ENCODE results near the gene LRP8. TPM values are rescaled to one million over a fixed set of nuclear protein-coding genes. Genes with fewer than 3 reads are reported as not detected.

Gene LRP8
- total and polyA plus RNA-seq, 5 donors from 2014 or later: 1.0 to 23.7 (median 2.5) TPM

- Mint-ChIP-seq H3K9me3 (peaks cover 0 to 2% (median 0%) of the 10 kb centered on the region in 7 donors), H3K27ac (no peak overlapping the region), H3K27me3 (no peaks in the 10 kb centered on the region), H3K4me1 (no peaks in the 10 kb centered on the region), H3K4me3 (no peak overlapping the region), H3K36me3 (peaks cover 5% of the 10 kb centered on the region)
- Histone ChIP-seq H3K9me3 (ENCODE audit: control insufficient read depth in 2 of 2, low read length in 2 of 2) (no peaks in the 10 kb centered on the region), H3K36me3 (ENCODE audit: control insufficient read depth, insufficient read depth, low read length) (no peaks in the 10 kb centered on the region), H3K4me1 (ENCODE audit: control insufficient read depth, insufficient read depth, low read length, poor library complexity, severe bottlenecking) (no peaks in the 10 kb centered on the region), H3K4me3 (ENCODE audit: low read depth, low read length) (no peak overlapping the region), H3K27me3 (ENCODE audit: control insufficient read depth, insufficient read depth, low read length) (no peaks in the 10 kb centered on the region), H3K27ac (ENCODE audit: insufficient read depth, low read length, poor library complexity, severe bottlenecking) (no peak overlapping the region)
- DNase-seq: no peak
- no peak for ATAC-seq (ENCODE audit: low read depth in 2 of 2)
Measured at GRCh38 chr1:53341521-53341895, 13.6 kb upstream of the LRP8 start.

GRCh38 chr1:53340660-53341520 lies 13.0 kb upstream of the LRP8 start:
- H3K9me3 Mint-ChIP-seq: peaks cover 0 to 2% (median 0%) of the 10 kb centered on the region in 7 donors
- no peaks in the 10 kb centered on the region for H3K9me3 ChIP-seq (ENCODE audit: control insufficient read depth in 2 of 2, low read length in 2 of 2)
- H3K4me3 Mint-ChIP-seq: no peak overlapping the region
- H3K27ac ChIP-seq (ENCODE audit: insufficient read depth, low read length, poor library complexity, severe bottlenecking): no peak overlapping the region
- no peak for ATAC-seq (ENCODE audit: low read depth in 2 of 2)
- H3K27me3 Mint-ChIP-seq: no peaks in the 10 kb centered on the region
- H3K4me1 ChIP-seq (ENCODE audit: control insufficient read depth, insufficient read depth, low read length, poor library complexity, severe bottlenecking): no peaks in the 10 kb centered on the region
- H3K36me3 ChIP-seq (ENCODE audit: control insufficient read depth, insufficient read depth, low read length): no peaks in the 10 kb centered on the region
- peaks cover 0 to under 1% (median 0%) of the 10 kb centered on the region in 4 donors for H3K4me1 Mint-ChIP-seq
- peaks cover 5% of the 10 kb centered on the region for H3K36me3 Mint-ChIP-seq
- no peak overlapping the region for H3K27ac Mint-ChIP-seq
- no peaks in the 10 kb centered on the region for H3K27me3 ChIP-seq (ENCODE audit: control insufficient read depth, insufficient read depth, low read length)
- DNase-seq: no peak
- H3K4me3 ChIP-seq (ENCODE audit: low read depth, low read length): no peak overlapping the region

- Mint-ChIP-seq H3K4me3 (no peak overlapping the region), H3K9me3 (peaks cover 0 to 2% (median 0%) of the 10 kb centered on the region in 7 donors), H3K4me1 (peaks cover 0 to 10% (median 3%) of the 10 kb centered on the region in 4 donors), H3K27me3 (no peaks in the 10 kb centered on the region), H3K27ac (no peak overlapping the region), H3K36me3 (peaks cover 5% of the 10 kb centered on the region)
- Histone ChIP-seq H3K9me3 (ENCODE audit: control insufficient read depth in 2 of 2, low read length in 2 of 2) (no peaks in the 10 kb centered on the region), H3K27ac (ENCODE audit: insufficient read depth, low read length, poor library complexity, severe bottlenecking) (no peak overlapping the region), H3K4me1 (ENCODE audit: control insufficient read depth, insufficient read depth, low read length, poor library complexity, severe bottlenecking) (peaks cover 1% of the 10 kb centered on the region), H3K27me3 (ENCODE audit: control insufficient read depth, insufficient read depth, low read length) (no peaks in the 10 kb centered on the region), H3K4me3 (ENCODE audit: low read depth, low read length) (no peak overlapping the region), H3K36me3 (ENCODE audit: control insufficient read depth, insufficient read depth, low read length) (no peaks in the 10 kb centered on the region)
- no peak for DNase-seq
- no peak for ATAC-seq (ENCODE audit: low read depth in 2 of 2)
Measured at GRCh38 chr1:53339736-53340635, 12.1 kb upstream of the LRP8 start.

GRCh38 chr1:53338423-53338822 lies 10.6 kb upstream of the LRP8 start:
- Mint-ChIP-seq H3K36me3 (peaks cover 5% of the 10 kb centered on the region), H3K4me1 (peaks cover 0 to 16% (median 8%) of the 10 kb centered on the region in 4 donors), H3K27me3 (no peaks in the 10 kb centered on the region), H3K9me3 (peaks cover 0 to 2% (median 0%) of the 10 kb centered on the region in 7 donors), H3K27ac (no peak overlapping the region), H3K4me3 (no peak overlapping the region)
- H3K4me3 ChIP-seq (ENCODE audit: low read depth, low read length): no peak overlapping the region
- H3K36me3 ChIP-seq (ENCODE audit: control insufficient read depth, insufficient read depth, low read length): no peaks in the 10 kb centered on the region
- H3K4me1 ChIP-seq (ENCODE audit: control insufficient read depth, insufficient read depth, low read length, poor library complexity, severe bottlenecking): peaks cover 6% of the 10 kb centered on the region
- H3K9me3 ChIP-seq (ENCODE audit: control insufficient read depth in 2 of 2, low read length in 2 of 2): no peaks in the 10 kb centered on the region
- no peak overlapping the region for H3K27ac ChIP-seq (ENCODE audit: insufficient read depth, low read length, poor library complexity, severe bottlenecking)
- ATAC-seq (ENCODE audit: low read depth in 2 of 2) (no peak), DNase-seq (no peak)
- no peaks in the 10 kb centered on the region for H3K27me3 ChIP-seq (ENCODE audit: control insufficient read depth, insufficient read depth, low read length)

- DNase-seq: no peak
- peaks cover 5% of the 10 kb centered on the region for H3K36me3 Mint-ChIP-seq
- no peak overlapping the region for H3K4me3 ChIP-seq (ENCODE audit: low read depth, low read length)
Measured at GRCh38 chr1:53337499-53337898, 9.6 kb upstream of the LRP8 start.

GRCh38 chr1:53336146-53336545 lies 8.3 kb upstream of the LRP8 start:
- H3K27me3 ChIP-seq (ENCODE audit: control insufficient read depth, insufficient read depth, low read length): no peaks in the 10 kb centered on the region
- H3K36me3 ChIP-seq (ENCODE audit: control insufficient read depth, insufficient read depth, low read length): no peaks in the 10 kb centered on the region
- Mint-ChIP-seq H3K4me3 (no peak overlapping the region), H3K36me3 (no peaks in the 10 kb centered on the region), H3K4me1 (peaks cover 5 to 16% (median 11%) of the 10 kb centered on the region in 4 donors), H3K27me3 (no peaks in the 10 kb centered on the region), H3K27ac (no peak overlapping the region), H3K9me3 (no peaks in the 10 kb centered on the region)
- ATAC-seq (ENCODE audit: low read depth in 2 of 2) (no peak), DNase-seq (no peak)
- no peak overlapping the region for H3K4me3 ChIP-seq (ENCODE audit: low read depth, low read length)
- peaks cover 6% of the 10 kb centered on the region for H3K4me1 ChIP-seq (ENCODE audit: control insufficient read depth, insufficient read depth, low read length, poor library complexity, severe bottlenecking)
- H3K27ac ChIP-seq (ENCODE audit: insufficient read depth, low read length, poor library complexity, severe bottlenecking): no peak overlapping the region
- no peaks in the 10 kb centered on the region for H3K9me3 ChIP-seq (ENCODE audit: control insufficient read depth in 2 of 2, low read length in 2 of 2)

More at GRCh38 chr1:53337499-53337898, 9.6 kb upstream of the LRP8 start:
- Mint-ChIP-seq H3K27ac (no peak overlapping the region), H3K27me3 (no peaks in the 10 kb centered on the region), H3K9me3 (peaks cover 0 to 2% (median 0%) of the 10 kb centered on the region in 7 donors), H3K4me1 (peaks cover 2 to 16% (median 10%) of the 10 kb centered on the region in 4 donors), H3K4me3 (no peak overlapping the region)
- no peak overlapping the region for H3K27ac ChIP-seq (ENCODE audit: insufficient read depth, low read length, poor library complexity, severe bottlenecking)
- ATAC-seq (ENCODE audit: low read depth in 2 of 2): no peak
- H3K4me1 ChIP-seq (ENCODE audit: control insufficient read depth, insufficient read depth, low read length, poor library complexity, severe bottlenecking): peaks cover 6% of the 10 kb centered on the region
- no peaks in the 10 kb centered on the region for H3K27me3 ChIP-seq (ENCODE audit: control insufficient read depth, insufficient read depth, low read length)
- H3K36me3 ChIP-seq (ENCODE audit: control insufficient read depth, insufficient read depth, low read length): no peaks in the 10 kb centered on the region
- H3K9me3 ChIP-seq (ENCODE audit: control insufficient read depth in 2 of 2, low read length in 2 of 2): no peaks in the 10 kb centered on the region

- Histone ChIP-seq H3K9me3 (ENCODE audit: control insufficient read depth in 2 of 2, low read length in 2 of 2) (no peaks in the 10 kb centered on the region), H3K27ac (ENCODE audit: insufficient read depth, low read length, poor library complexity, severe bottlenecking) (no peak overlapping the region), H3K36me3 (ENCODE audit: control insufficient read depth, insufficient read depth, low read length) (no peaks in the 10 kb centered on the region), H3K4me3 (ENCODE audit: low read depth, low read length) (no peak overlapping the region), H3K27me3 (ENCODE audit: control insufficient read depth, insufficient read depth, low read length) (no peaks in the 10 kb centered on the region), H3K4me1 (ENCODE audit: control insufficient read depth, insufficient read depth, low read length, poor library complexity, severe bottlenecking) (peaks cover 6% of the 10 kb centered on the region)
- Mint-ChIP-seq H3K27ac (no peak overlapping the region), H3K9me3 (no peaks in the 10 kb centered on the region), H3K4me3 (no peak overlapping the region), H3K36me3 (no peaks in the 10 kb centered on the region), H3K4me1 (peaks cover 5 to 18% (median 12%) of the 10 kb centered on the region in 4 donors), H3K27me3 (no peaks in the 10 kb centered on the region)
- no peak for DNase-seq
- no peak for ATAC-seq (ENCODE audit: low read depth in 2 of 2)
Measured at GRCh38 chr1:53335661-53336060, 7.8 kb upstream of the LRP8 start.

Data from CD4-positive, CD25-positive, alpha-beta regulatory T cell (primary cell).